ENCODE measurements around the gene GRM3.

Gene GRM3

DNA sequence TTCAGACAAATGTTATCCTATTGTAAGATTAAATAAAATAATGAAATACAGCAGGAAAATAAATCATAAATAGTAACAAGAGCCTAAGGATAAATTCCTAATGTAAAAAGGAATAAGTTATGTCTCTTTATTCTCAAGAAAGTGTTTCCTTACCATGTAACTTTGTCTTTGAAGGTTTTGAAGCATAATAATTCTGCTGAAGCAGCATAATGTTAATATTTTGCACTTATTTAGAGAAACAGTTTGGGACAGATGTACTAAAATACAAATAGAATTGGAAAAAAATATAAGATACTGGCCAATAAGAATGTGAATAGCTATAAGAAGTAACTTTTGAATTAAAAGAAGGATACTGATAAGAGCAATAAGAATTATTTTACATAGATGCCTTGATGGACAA lies 45.7 kb downstream of the GRM3 start:
- no peak overlapping the region for H3K4me3 ChIP-seq (ENCODE audit: low read depth, low read length)
- DNase-seq (ENCODE audit: low read depth): no peak
- TF ChIP-seq, protein P1, sequence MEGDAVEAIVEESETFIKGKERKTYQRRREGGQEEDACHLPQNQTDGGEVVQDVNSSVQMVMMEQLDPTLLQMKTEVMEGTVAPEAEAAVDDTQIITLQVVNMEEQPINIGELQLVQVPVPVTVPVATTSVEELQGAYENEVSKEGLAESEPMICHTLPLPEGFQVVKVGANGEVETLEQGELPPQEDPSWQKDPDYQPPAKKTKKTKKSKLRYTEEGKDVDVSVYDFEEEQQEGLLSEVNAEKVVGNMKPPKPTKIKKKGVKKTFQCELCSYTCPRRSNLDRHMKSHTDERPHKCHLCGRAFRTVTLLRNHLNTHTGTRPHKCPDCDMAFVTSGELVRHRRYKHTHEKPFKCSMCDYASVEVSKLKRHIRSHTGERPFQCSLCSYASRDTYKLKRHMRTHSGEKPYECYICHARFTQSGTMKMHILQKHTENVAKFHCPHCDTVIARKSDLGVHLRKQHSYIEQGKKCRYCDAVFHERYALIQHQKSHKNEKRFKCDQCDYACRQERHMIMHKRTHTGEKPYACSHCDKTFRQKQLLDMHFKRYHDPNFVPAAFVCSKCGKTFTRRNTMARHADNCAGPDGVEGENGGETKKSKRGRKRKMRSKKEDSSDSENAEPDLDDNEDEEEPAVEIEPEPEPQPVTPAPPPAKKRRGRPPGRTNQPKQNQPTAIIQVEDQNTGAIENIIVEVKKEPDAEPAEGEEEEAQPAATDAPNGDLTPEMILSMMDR (IDR thresholded peaks at IDR 0.05; ENCODE audit: control insufficient read depth, extremely low read depth, insufficient read depth): no peak

DNA sequence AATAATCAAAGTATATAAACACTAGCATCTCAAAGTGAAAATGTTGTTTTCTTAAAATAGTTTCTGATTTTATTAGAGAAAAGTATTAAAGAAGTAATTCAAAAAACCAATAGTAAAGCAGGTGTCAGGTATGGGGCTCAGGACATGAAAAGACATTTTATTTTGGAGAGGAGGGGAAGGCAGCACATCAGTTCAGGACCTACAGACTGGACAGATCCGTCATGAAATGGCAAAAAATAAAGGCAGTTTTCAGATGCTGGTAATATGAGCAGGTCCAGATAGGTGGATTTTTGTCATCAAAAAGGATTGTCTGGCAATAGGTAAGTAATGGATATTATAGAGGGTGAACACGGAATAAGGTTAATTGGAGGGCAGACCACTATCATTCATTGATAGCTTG lies 49.0 kb downstream of the GRM3 start:
- TF ChIP-seq, protein P1 (IDR thresholded peaks at IDR 0.05; ENCODE audit: control insufficient read depth, extremely low read depth, insufficient read depth): no peak

DNA sequence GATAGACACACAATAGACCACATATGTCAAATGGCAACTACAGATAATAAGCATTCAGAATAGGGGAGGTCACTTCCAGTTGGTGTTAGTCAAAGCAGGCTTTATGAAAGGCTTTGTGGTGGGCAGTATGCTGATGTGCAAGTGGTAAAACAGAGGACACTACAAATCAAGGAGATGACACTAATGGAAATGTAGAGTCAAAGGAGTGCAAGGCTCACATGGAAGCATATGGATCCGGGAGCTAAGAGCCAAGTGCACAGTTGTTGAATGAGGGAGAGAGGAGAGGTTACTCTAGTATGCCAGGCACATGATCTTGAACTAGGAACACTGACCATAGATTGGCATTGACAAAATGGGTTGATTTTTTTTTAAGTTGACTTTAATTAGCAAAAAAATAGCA lies 62.7 kb downstream of the GRM3 start:
- no peak for DNase-seq (ENCODE audit: low read depth)
- TF ChIP-seq, protein P1 (IDR thresholded peaks at IDR 0.05; ENCODE audit: control insufficient read depth, extremely low read depth, insufficient read depth): no peak
- H3K4me3 ChIP-seq (ENCODE audit: low read depth, low read length): no peak overlapping the region

More for the DNA sequence above, 49.0 kb downstream of the GRM3 start:
- no peak overlapping the region for H3K4me3 ChIP-seq (ENCODE audit: low read depth, low read length)
- DNase-seq (ENCODE audit: low read depth): no peak

DNA sequence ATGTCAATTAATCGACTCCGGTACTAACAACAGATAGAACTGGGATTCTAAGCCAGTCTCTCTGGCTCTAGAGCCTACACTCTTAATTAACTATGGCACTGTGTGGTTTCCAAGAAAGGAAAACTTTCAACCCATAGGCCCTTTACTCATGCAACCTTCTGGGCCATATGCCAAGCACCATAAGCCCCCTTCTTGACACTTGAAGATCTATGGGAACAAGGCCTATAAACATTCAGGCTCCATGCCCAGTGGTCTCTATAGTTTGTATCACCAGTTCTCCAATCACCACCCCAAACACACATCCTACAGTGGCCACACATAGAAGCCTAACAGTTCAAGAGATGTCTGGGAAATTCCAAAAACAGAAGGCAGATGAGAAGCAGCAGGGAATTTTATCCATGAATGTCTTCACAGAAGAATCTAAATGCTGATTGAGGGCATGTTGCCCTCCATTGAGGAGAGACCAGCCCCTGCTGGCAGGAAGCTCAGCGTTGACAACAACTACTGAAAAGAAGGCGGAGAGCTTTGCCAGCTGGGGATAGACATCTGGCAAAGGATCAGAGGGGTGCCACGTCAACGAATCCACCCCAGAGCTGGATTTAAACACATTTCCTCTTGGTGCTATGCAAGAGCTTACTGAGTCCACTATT lies 64.4 kb downstream of the GRM3 start:
- DNase-seq (ENCODE audit: low read depth): no peak
- TF ChIP-seq, protein P1 (IDR thresholded peaks at IDR 0.05; ENCODE audit: control insufficient read depth, extremely low read depth, insufficient read depth): no peak
- no peak overlapping the region for H3K4me3 ChIP-seq (ENCODE audit: low read depth, low read length)

DNA sequence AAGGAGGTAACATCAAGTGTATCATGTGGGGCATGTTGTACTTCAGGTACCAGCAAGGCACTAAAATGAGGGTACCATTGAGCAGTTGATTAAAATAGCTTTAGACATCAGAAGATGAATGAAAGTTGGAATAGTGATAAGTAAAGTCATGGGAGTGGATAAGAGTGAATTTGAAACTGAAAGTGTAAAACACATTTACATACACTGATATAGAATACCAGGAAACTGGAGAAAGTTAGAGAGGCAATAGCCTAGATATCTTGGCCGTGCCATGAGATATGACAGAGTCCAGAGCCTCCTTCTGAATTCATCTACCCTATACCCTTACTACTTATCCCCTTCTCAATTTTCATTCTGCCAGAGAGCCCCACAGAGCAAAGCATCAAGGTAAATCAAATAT lies 76.6 kb downstream of the GRM3 start:
- no peak for DNase-seq (ENCODE audit: low read depth)
- no peak overlapping the region for H3K4me3 ChIP-seq (ENCODE audit: low read depth, low read length)
- TF ChIP-seq, protein P1 (IDR thresholded peaks at IDR 0.05; ENCODE audit: control insufficient read depth, extremely low read depth, insufficient read depth): no peak

DNA sequence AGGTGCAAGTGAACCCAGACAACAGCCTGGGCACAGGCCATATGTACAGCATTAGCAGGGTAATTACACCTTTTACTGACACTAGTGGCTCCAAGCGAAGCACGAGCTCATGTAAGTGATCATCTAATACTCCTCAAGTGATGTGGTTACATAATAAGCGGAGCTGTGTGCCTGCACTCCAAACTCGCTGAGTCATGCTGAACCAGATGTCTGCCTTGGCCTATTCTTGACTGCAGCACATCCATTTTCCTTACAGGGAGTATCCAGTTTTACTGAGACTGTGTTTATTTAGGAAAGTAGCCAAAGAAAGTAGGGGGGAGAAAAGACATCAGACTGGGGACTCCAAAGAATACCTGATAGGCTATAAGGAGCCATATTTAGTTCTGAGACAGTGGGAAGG lies 90.1 kb downstream of the GRM3 start:
- H3K4me3 ChIP-seq (ENCODE audit: low read depth, low read length): no peak overlapping the region
- DNase-seq (ENCODE audit: low read depth): no peak
- TF ChIP-seq, protein P1 (IDR thresholded peaks at IDR 0.05; ENCODE audit: control insufficient read depth, extremely low read depth, insufficient read depth): no peak
